D341Med (cell line): ENCODE results near the gene SMARCAL1.

ENCODE experiments used
- DNase-seq: peaks from one replicate; pipeline ENCODE4 v3.0.0; 2012; ENCODE audit warnings: low spot score

The SMARCAL1 gene

DNA sequence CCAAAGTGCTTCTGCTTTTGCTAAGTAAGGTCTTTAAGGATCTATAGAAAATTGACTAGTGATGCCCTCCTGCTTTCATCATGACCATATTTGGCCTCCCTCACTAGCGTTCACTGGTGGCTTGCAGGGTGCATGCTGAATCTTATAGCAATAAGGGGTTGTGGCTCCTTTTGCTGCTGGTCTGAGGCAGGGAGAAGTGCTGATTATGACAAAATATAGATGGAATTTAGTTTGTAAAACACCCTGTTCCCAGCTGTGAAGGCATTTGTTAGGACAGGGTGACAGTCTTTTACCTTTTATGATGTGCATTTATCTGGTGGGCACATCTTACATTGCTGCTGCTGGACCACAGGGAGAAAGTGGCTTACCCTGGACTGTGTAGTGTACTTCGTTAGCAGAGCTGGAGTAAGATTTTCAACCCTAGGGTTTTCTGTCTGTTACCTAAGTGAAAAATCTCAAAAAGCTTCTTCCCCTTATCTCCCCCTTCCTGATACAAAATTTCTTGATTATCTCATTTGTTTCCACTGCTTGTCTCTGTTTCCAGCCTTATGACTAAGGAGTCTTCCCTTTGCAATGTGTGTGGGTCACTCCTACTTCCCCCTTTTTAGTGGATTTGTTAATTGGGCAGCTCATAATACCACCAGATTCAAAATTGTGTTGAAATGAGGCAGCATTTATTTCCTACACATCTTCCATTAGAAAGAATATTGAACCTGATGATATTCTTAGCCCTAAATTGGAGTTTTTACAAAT, 65.2 kb downstream of the SMARCAL1 start:
- no peak for DNase-seq

DNA sequence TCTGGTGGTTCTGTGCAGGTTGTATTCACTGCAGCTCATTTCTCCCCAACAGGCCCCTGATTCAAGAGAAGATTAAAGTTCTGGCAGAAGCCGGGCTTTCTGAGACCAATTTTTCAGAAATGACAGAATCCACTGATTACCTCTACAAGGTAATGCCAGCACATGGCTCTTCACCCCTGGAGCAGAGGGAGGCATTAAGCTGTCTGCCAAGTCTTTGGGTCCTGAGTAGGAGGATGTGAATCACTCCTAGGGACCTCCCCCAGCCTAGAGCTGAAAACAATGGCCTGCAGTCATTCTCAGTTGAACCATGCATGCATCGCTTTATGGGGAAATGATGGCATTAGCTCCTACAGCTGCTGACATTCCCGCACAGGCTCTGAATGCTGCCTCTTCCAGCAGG, 65.9 kb downstream of the SMARCAL1 start:
- no peak for DNase-seq

DNA sequence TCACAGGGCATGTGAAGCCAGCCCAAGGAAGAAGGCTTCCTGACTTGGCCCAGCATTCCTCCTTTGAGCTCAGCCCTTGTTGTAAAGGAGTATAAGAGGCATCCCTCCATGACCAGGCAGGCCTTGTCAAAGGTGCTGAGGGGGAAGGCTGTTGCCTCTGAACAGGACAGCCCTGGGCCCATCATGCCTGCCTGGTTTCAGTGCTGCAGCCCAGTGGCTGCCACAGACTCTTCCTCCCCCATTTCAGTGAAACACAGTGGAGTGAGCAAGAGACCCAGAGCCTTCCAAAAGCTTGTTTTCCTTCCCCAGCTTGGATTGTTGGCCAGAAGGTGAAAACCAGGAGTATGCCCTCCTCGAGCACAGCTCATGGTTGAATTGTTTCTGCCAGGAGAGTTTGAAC, 66.5 kb downstream of the SMARCAL1 start:
- DNase-seq: no peak

- no peak for DNase-seq
Measured at GRCh38 chr2:216480221-216480620, 67.9 kb downstream of the SMARCAL1 start.

GRCh38 chr2:216482640-216483039, 70.4 kb downstream of the SMARCAL1 start:
- DNase-seq: no peak

DNA sequence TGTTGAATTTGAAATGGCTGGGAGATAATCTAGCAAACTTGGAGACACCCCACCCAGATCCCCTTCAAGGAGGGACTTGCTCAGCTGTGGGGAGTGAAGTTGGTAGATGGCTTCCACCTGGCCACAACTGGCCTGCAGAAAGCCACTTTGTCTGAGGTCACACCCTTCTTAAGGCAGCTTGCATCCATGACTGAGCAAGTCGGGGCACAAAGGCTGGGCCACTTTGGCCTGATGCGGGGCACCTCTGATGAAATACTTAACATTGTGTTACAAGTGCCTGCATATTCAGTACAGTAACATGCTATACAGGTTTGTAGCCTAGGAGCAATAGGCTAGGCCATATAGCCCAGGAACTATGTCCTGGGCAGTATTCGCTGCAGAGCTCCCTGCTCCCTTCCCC, 73.0 kb downstream of the SMARCAL1 start:
- no peak for DNase-seq

- no peak for DNase-seq
Measured at GRCh38 chr2:216485745-216486144, 73.5 kb downstream of the SMARCAL1 start.

DNA sequence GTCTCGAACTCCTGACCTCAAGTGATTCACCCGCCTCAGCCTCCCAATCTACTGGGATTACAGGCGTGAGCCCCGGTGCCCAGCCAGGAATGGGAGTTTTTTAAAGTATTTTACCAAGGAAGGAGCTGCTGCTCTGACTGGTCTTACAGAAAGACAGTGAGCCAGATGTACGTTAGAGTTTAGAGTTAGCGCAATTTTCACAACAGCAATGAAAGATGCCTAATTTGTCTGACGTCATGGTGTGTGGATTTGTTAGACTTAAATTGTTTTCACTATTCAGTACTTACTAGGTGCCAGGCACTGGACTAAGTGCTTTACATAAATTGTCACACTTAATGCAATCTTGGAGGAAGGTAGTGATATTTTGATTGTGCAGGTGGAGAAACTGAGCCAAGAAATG, 74.0 kb downstream of the SMARCAL1 start:
- no peak for DNase-seq

GRCh38 chr2:216486708-216487107, 74.4 kb downstream of the SMARCAL1 start:
- DNase-seq: no peak

DNA sequence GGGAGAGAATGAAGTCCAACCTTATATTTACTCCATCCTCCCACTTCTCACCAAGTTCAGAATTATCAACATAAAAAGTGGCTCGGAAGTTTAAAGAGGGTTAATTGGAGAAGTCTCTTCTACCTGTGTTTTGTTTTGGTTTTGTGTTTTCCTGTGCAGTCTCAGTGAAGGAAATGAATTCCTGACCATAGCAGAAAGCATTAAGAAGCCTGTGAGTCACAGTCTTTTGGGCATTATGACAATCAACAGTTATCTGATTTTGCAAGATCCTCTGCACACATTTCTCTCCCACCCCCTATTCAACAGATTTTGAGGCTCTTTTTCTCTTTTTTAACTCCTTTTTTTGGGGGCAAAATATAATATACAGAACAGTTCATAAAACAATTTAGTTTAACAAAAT, 77.8 kb downstream of the SMARCAL1 start:
- DNase-seq: no peak

DNA sequence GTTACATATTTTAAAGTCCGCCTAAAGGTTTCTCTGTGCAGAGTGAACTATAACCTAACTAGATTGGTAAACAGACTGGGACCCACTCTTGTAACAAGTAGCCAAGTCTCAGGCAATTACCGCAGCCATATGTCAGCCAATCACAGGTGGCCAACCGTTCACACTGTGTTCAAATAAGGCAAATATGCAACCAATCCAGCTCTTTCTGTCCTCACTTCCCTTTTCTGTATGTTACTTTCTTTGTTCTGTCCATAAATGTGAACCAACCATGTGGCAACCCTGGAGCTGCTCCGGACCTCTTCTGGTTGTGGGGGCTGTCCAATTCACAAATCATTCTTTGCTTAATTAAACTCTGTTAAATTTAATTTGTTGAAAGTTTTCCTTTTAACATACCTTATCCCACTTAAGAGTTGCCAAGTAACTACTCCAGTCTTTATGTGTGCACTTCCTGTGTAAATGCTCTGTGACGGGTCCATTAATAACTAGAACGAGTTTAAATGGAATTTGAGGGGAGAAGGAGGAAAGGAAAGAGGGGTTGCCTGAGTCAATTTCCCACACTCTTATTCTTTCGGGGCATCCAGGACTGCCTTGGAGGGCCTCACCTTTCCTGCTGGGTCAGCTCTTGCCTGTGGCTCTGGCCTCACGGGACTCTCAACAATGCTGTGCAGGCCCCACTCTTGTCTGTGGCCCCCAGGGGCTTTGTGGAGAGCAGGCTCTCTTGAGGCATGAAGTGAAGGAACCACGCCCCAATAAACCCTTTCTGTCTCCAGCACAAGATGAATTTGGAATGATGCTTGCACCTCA, 79.7 kb downstream of the SMARCAL1 start:
- DNase-seq: no peak

DNA sequence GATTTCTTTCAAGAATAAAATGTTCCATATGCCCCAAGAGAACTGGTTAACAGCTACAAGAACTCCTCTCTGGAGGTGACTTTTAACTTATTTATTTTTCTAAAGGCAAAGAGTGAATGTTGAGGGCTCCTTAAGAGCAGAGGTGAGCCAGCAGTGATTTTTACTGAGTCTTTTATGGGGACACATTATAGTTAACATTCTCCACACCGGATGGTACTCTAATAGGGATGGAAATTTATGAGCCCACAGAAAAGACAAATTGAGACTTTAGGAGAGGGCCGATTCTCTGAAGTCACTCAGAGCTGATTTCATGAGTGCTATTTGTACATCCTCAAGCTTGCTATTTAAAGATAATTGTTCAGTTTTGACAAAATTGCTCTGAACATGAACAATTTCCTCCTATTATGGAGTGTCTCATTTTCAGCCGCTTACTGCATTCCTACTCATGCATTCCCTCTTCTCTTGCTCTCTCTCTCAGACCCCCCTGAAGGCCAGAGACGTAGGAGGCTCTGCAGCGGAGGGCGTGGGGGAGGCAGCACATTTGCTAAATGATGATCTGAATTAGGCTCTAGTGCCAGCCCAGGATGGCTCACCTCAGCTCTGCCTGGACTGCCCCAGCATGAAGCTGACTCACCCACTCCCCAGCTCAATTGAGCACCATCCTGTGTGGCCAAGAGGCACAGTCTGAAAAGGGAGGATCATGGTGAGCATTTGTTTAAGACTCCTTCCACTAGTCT, 80.5 kb downstream of the SMARCAL1 start:
- no peak for DNase-seq

DNA sequence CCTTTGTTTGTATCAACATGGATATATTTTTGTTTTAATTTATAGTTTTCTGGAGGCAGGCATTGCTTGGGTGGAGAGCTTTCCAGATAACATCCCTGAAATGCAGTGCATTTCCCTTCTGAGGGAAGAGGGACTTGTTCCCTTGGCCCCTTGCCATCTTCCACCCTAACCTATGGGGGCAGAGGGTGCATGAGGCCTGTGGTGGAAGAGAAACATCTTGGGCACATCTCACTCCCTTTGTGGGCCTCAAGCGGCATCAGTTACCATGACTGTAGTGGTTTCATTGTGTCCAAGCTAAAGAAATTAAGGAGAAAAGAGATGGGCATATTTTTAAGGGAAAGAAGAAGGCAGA, 81.0 kb downstream of the SMARCAL1 start:
- DNase-seq: no peak

- DNase-seq: no peak
Measured at GRCh38 chr2:216495656-216496055, 83.4 kb downstream of the SMARCAL1 start.

- no peak for DNase-seq
Measured at GRCh38 chr2:216497382-216498069, 85.2 kb downstream of the SMARCAL1 start.

DNA sequence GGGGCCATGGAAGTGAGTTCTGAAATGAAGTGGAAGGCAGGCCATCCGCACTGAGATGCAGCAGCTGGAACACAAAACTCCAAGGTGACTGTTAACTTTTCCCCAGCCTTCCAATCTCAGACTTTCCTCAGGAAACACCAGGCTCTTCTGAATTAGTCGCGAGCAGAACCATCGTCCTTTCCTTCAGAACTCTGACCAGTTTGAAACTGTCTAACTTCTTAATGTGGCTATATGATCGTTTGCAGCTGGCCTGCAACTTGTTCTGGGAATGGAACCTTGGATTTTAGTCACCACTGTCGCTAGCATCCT, 85.7 kb downstream of the SMARCAL1 start:
- no peak for DNase-seq

- peak; percentile 93 for DNase-seq
Measured at GRCh38 chr2:216498379-216499352, 86.4 kb downstream of the SMARCAL1 start, which contains the start of gene RPL37A. TSS of gene RPL37A (plus strand) at chr2:216498844. CDS start at chr2:216498875, 31 bp downstream.

- no peak for DNase-seq
Measured at GRCh38 chr2:216499641-216500218, 87.4 kb downstream of the SMARCAL1 start.

- no peak for DNase-seq
Measured at GRCh38 chr2:216500572-216500971, 88.3 kb downstream of the SMARCAL1 start.

DNA sequence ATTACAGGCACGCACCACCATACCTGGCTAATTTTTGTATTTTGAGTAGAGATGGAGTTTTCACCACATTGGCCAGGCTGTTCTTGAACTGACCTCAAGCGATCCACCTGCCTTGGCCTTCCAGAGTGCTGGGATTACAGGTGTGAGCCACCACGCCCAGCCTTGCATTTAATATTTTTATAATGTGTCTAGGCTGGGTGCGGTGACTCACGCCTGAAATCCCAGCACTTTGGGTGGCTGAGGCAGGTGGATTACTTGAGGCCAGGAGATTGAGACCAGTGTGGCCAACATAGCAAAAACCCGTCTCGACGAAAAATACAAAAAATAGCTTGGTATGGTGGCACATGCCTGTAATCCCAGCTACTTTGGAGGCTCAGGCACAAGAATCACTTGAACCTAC, 89.6 kb downstream of the SMARCAL1 start:
- no peak for DNase-seq
